BLaER1 (cell line): ENCODE measurements around the gene SLC27A3.

Experiments
- H3K27ac ChIP-seq: shearing (Covaris generic); formaldehyde crosslinking; 2 replicates; pipeline ENCODE4 v1.8.1; 2022
- H3K27me3 ChIP-seq: shearing (Covaris generic); formaldehyde crosslinking; 2 replicates; pipeline ENCODE4 v1.8.1; 2022
- H3K36me3 ChIP-seq: shearing (Covaris generic); formaldehyde crosslinking; 2 replicates; pipeline ENCODE4 v1.8.1; 2022
- H3K4me1 ChIP-seq: shearing (Covaris generic); formaldehyde crosslinking; 2 replicates; pipeline ENCODE4 v1.8.1; 2022
- H3K4me2 ChIP-seq: shearing (Covaris generic); formaldehyde crosslinking; 2 replicates; pipeline ENCODE4 v1.8.1; 2022
- H3K4me3 ChIP-seq: shearing (Covaris generic); formaldehyde crosslinking; 2 replicates; pipeline ENCODE4 v1.8.1; 2022
- H3K9ac ChIP-seq: shearing (Covaris generic); formaldehyde crosslinking; 2 replicates; pipeline ENCODE4 v1.8.1; 2022
- H3K9me3 ChIP-seq: shearing (Covaris generic); formaldehyde crosslinking; 2 replicates; pipeline ENCODE4 v1.8.1; 2022
- H4K20me1 ChIP-seq: shearing (Covaris generic); formaldehyde crosslinking; 2 replicates; pipeline ENCODE4 v1.8.1; 2022
- Cebpa-rat ChIP-seq: shearing (Covaris generic); IDR thresholded peaks from 2 replicates; pipeline ENCODE4 v1.8.1; 2022

The SLC27A3 gene

DNA sequence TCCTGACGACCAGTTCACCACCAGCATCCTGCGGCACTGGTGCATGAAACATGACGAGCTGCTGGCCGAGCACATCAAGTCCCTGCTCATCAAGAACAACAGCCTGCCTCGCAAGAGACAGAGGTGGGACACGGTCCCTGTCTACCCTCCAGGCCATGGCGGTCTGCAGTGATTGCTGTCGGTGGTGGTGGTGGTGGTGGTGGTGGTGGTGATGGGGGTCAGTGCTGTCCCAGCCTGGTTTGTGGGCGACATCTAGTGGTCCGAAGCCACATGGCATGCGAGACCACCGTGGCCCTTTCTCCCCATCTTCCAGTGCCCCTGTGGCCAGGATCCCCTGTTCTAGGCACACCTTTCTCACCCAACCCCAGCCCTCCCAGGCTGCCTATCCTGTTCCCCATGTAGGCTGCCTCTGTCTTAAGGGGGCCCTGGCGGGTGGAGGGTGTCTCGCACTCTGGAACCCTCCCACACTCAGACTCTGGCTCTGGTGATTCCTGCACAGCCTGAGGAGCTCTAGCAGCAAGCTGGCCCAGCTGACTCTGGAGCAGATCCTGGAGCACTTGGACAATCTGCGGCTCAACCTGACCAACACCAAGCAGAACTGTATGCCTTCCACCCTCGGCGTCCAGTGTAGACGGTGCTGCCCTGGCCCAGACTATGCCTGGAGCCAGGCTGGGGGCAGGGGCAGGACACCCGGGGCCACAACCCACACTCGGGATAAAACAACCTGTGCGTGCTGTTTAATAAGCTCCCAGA, 3.2 kb upstream of the SLC27A3 start:
- H4K20me1 ChIP-seq, result no peaks in the 10 kb centered on the region
- no peaks in the 10 kb centered on the region for H3K9me3 ChIP-seq
- H3K27me3 ChIP-seq, result no peaks in the 10 kb centered on the region
- peaks cover 90% of the 10 kb centered on the region for H3K4me1 ChIP-seq
- peaks cover 29% of the 10 kb centered on the region for H3K36me3 ChIP-seq
- H3K4me3 ChIP-seq, result peak overlapping the region; percentile 83
- peak overlapping the region; percentile 100 for H3K27ac ChIP-seq
- TF ChIP-seq Cebpa-rat, result no peak
- peak overlapping the region; percentile 96 for H3K4me2 ChIP-seq
- peak overlapping the region; percentile 93 for H3K9ac ChIP-seq

DNA sequence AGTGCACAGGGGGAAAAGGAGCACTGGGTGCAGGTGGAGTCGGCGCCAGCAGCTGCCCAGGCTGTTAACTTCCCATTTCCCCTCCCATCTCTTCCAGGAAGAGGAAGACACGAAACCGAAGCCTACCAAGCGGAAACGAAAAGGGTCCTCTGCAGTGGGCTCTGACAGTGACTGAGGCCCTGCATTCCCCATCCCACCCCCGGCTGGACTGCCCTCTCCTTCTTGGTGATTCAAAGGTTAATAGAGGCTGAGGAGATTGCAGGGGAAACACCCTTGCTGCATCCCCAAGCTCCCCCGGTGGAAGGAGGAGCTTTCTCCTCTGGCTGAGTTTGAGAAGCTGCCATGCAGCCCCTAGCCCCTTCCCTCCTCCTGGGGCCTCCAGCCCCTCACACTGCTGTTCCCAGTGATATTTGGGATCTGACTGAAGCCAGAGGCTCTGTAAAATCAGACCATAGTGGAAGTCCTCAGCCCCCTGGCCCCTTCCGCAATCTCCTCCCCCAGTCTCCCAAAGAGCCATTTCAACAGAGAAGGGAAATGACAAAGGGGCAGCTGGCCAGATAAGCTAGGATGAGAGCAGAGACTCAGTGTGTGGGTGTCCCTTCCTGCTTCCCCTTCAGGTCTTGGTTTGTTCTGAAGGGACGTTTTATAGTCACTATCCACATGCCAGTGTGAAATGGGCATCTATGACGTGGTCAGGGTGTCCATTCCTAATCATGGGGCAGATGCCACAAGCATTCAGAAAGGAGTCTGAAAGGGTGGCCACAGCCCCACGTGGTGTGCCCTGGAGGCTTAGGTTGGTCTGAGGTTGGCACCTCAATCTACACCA, 1.9 kb upstream of the SLC27A3 start:
- H3K27me3 ChIP-seq, result no peaks in the 10 kb centered on the region
- TF ChIP-seq Cebpa-rat, result no peak
- peaks cover 22% of the 10 kb centered on the region for H3K36me3 ChIP-seq
- H3K4me1 ChIP-seq, result peaks cover 90% of the 10 kb centered on the region
- H3K9ac ChIP-seq, result peak overlapping the region; percentile 93
- H3K4me2 ChIP-seq, result peak overlapping the region; percentile 96
- peak overlapping the region; percentile 83 for H3K4me3 ChIP-seq
- H3K27ac ChIP-seq, result peak overlapping the region; percentile 100
- H3K9me3 ChIP-seq, result no peaks in the 10 kb centered on the region
- H4K20me1 ChIP-seq, result no peaks in the 10 kb centered on the region

DNA sequence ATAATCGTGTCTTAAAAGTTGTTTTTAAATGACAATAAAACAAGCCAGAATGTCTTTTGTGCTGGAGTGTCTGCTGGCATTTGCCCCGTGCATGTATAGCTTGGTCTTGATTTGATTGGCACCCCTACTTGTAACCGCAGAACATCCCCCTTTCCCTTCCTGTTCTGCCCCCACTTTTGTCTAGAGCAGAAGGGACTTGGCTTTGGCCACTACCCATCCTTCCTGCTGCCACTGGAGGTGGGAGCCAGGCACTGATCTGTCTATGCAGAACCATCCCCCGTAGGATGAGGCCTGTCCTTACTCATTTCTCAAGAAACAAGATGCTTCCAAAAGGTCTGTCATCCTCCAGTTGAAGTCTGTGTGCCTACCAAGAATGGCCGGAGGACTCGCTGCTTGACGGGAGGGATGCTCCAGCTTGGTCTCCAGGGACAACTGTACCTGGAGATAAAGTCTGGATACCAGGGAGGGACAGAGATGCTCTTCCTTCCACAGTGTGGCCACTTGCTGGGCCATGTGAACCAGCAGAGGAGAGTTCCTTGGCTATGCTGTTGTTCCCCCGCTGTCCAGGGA, 1.1 kb upstream of the SLC27A3 start:
- H3K4me2 ChIP-seq, result peak overlapping the region; percentile 96
- no peaks in the 10 kb centered on the region for H3K9me3 ChIP-seq
- no peak for TF ChIP-seq Cebpa-rat
- H4K20me1 ChIP-seq, result no peaks in the 10 kb centered on the region
- peak overlapping the region; percentile 100 for H3K27ac ChIP-seq
- peak overlapping the region; percentile 93 for H3K9ac ChIP-seq
- H3K4me1 ChIP-seq, result peaks cover 86% of the 10 kb centered on the region
- peaks cover 22% of the 10 kb centered on the region for H3K36me3 ChIP-seq
- peak overlapping the region; percentile 83 for H3K4me3 ChIP-seq
- H3K27me3 ChIP-seq, result no peaks in the 10 kb centered on the region

DNA sequence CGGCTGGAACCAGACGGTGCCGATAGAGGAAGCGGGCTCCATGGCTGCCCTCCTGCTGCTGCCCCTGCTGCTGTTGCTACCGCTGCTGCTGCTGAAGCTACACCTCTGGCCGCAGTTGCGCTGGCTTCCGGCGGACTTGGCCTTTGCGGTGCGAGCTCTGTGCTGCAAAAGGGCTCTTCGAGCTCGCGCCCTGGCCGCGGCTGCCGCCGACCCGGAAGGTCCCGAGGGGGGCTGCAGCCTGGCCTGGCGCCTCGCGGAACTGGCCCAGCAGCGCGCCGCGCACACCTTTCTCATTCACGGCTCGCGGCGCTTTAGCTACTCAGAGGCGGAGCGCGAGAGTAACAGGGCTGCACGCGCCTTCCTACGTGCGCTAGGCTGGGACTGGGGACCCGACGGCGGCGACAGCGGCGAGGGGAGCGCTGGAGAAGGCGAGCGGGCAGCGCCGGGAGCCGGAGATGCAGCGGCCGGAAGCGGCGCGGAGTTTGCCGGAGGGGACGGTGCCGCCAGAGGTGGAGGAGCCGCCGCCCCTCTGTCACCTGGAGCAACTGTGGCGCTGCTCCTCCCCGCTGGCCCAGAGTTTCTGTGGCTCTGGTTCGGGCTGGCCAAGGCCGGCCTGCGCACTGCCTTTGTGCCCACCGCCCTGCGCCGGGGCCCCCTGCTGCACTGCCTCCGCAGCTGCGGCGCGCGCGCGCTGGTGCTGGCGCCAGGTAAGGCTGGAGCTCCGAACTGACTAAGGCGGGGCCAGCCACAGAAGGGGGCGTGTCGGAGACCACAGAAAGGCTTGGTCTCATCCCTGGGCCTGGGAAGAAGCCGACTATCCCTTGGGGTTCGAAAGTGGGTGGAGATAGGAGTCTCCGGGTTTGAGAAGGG, 486 bp downstream of the SLC27A3 start:
- Histone ChIP-seq H4K20me1 (no peaks in the 10 kb centered on the region), H3K36me3 (peaks cover 34% of the 10 kb centered on the region), H3K9ac (peak overlapping the region; percentile 93), H3K9me3 (no peaks in the 10 kb centered on the region), H3K27ac (peak overlapping the region; percentile 100), H3K4me1 (peaks cover 70% of the 10 kb centered on the region), H3K27me3 (no peaks in the 10 kb centered on the region), H3K4me3 (peak overlapping the region; percentile 83), H3K4me2 (peak overlapping the region; percentile 96)
- no peak for TF ChIP-seq Cebpa-rat

DNA sequence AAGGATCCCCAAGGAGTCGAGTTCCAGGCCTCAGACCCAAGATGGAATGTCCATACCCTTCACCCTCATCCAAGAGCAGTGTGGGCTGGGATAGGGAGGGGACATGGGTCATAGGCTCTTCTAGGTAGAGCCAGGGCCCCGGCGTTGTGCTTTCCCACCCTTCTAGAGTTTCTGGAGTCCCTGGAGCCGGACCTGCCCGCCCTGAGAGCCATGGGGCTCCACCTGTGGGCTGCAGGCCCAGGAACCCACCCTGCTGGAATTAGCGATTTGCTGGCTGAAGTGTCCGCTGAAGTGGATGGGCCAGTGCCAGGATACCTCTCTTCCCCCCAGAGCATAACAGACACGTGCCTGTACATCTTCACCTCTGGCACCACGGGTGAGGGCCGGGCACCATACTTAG, 1.1 kb downstream of the SLC27A3 start:
- TF ChIP-seq Cebpa-rat, result no peak
- H3K4me1 ChIP-seq, result peaks cover 67% of the 10 kb centered on the region
- peak overlapping the region; percentile 93 for H3K9ac ChIP-seq
- H3K36me3 ChIP-seq, result peaks cover 34% of the 10 kb centered on the region
- peak overlapping the region; percentile 83 for H3K4me3 ChIP-seq
- H4K20me1 ChIP-seq, result no peaks in the 10 kb centered on the region
- no peaks in the 10 kb centered on the region for H3K27me3 ChIP-seq
- H3K27ac ChIP-seq, result peak overlapping the region; percentile 100
- peak overlapping the region; percentile 96 for H3K4me2 ChIP-seq
- H3K9me3 ChIP-seq, result no peaks in the 10 kb centered on the region

DNA sequence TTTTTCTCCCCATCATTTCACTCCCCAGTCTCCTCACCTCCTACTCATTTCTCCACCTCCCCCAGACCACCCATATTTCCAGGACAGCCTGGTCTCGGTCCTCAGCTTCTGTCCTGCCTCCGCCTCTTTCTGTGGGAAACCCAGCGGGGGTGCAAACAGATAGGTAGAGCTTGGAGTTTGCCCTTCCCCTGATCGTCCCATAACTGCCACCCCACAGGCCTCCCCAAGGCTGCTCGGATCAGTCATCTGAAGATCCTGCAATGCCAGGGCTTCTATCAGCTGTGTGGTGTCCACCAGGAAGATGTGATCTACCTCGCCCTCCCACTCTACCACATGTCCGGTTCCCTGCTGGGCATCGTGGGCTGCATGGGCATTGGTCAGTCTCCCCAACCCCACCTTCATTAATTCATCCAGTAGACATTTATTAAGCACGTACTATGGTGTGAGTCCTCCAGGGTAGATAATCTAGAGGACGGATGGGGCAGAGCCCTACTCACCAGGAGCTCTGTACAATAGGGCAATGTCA, 1.7 kb downstream of the SLC27A3 start:
- H3K9me3 ChIP-seq, result no peaks in the 10 kb centered on the region
- TF ChIP-seq Cebpa-rat, result no peak
- H3K27me3 ChIP-seq, result no peaks in the 10 kb centered on the region
- H3K4me3 ChIP-seq, result peak overlapping the region; percentile 83
- H3K36me3 ChIP-seq, result peaks cover 34% of the 10 kb centered on the region
- peak overlapping the region; percentile 96 for H3K4me2 ChIP-seq
- no peaks in the 10 kb centered on the region for H4K20me1 ChIP-seq
- H3K4me1 ChIP-seq, result peaks cover 62% of the 10 kb centered on the region
- peak overlapping the region; percentile 93 for H3K9ac ChIP-seq
- peak overlapping the region; percentile 100 for H3K27ac ChIP-seq

DNA sequence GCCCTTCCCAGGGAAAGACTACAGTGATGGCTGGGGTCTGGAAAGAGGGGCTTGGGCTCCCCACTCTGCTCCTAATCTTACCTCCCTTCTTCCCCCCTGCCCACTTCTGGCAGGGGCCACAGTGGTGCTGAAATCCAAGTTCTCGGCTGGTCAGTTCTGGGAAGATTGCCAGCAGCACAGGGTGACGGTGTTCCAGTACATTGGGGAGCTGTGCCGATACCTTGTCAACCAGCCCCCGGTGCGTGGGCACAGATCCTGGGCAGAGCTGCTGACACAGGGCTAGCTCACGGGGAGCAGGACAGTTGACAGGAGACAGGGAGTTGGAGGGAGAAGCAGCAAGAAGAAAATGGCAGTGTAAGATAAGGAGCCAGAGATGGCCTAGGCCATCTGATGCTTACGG, 2.4 kb downstream of the SLC27A3 start:
- no peaks in the 10 kb centered on the region for H3K9me3 ChIP-seq
- H3K27me3 ChIP-seq, result no peaks in the 10 kb centered on the region
- peaks cover 28% of the 10 kb centered on the region for H3K36me3 ChIP-seq
- H3K27ac ChIP-seq, result peak overlapping the region; percentile 100
- no peak for TF ChIP-seq Cebpa-rat
- no peak overlapping the region for H3K9ac ChIP-seq
- peaks cover 62% of the 10 kb centered on the region for H3K4me1 ChIP-seq
- H3K4me3 ChIP-seq, result no peak overlapping the region
- no peaks in the 10 kb centered on the region for H4K20me1 ChIP-seq
- peak overlapping the region; percentile 96 for H3K4me2 ChIP-seq

DNA sequence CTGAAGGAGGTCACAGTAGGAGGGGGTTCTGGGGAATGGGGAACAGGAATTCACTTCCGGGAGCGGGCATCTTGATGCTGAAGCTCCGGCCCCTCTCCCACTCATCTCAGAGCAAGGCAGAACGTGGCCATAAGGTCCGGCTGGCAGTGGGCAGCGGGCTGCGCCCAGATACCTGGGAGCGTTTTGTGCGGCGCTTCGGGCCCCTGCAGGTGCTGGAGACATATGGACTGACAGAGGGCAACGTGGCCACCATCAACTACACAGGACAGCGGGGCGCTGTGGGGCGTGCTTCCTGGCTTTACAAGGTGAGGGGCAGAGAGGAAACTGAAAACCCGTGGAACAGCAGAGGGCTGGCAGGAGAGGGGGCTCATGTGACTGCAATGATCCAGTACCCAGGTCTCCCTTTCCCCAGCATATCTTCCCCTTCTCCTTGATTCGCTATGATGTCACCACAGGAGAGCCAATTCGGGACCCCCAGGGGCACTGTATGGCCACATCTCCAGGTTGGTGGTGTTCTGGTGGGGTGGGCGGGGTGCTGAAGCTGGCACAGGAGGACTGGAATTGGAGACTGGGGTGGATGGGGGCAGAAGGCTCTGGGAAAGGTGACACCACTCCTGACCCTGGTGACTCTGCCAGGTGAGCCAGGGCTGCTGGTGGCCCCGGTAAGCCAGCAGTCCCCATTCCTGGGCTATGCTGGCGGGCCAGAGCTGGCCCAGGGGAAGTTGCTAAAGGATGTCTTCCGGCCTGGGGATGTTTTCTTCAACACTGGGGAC, 3.0 kb downstream of the SLC27A3 start:
- Histone ChIP-seq H3K4me2 (peak overlapping the region; percentile 96), H3K27me3 (no peaks in the 10 kb centered on the region), H3K27ac (peak overlapping the region; percentile 100; the same call in 1 of the 2 replicates), H3K4me3 (no peak overlapping the region), H3K9me3 (no peaks in the 10 kb centered on the region), H3K36me3 (peaks cover 26% of the 10 kb centered on the region), H3K9ac (no peak overlapping the region), H3K4me1 (peaks cover 61% of the 10 kb centered on the region), H4K20me1 (no peaks in the 10 kb centered on the region)
- no peak for TF ChIP-seq Cebpa-rat
